8988T (cell line): ENCODE data around the gene KCNMB1.
"Not testable (repeated sequence)": the region's sequence is repeated elsewhere in the genome, so short reads cannot be mapped to it uniquely, and the experiment has no call there.

Source experiments
- DNase-seq: peaks from one replicate; pipeline ENCODE4 v3.0.0; 2011

KCNMB1 gene

GRCh38 chr5:170413897-170414296 lies 24.7 kb upstream of the KCNMB1 start:
- DNase-seq, result no peak

GRCh38 chr5:170411100-170411499 lies 21.9 kb upstream of the KCNMB1 start:
- DNase-seq, result no peak

GRCh38 chr5:170410401-170410800 lies 21.2 kb upstream of the KCNMB1 start:
- no peak for DNase-seq

- DNase-seq, result no peak
These were observed 19.9 kb upstream of the KCNMB1 start for GRCh38 chr5:170408877-170409660.

- DNase-seq, result no peak
These were observed 19.1 kb upstream of the KCNMB1 start for GRCh38 chr5:170408226-170408625.

- no peak for DNase-seq
These were observed 17.9 kb upstream of the KCNMB1 start for GRCh38 chr5:170407062-170407461.

GRCh38 chr5:170405817-170406216 lies 16.6 kb upstream of the KCNMB1 start:
- no peak for DNase-seq

- no peak for DNase-seq
These were observed 15.2 kb upstream of the KCNMB1 start for GRCh38 chr5:170404398-170404797.

GRCh38 chr5:170403675-170404074 lies 14.5 kb upstream of the KCNMB1 start:
- DNase-seq, result no peak

- DNase-seq, result no peak
These were observed 13.3 kb upstream of the KCNMB1 start for GRCh38 chr5:170402508-170402907.

GRCh38 chr5:170397059-170397458 lies 7.9 kb upstream of the KCNMB1 start:
- DNase-seq, result no peak

GRCh38 chr5:170393958-170394357 lies 4.8 kb upstream of the KCNMB1 start:
- DNase-seq, result no peak

- DNase-seq, result no peak
These were observed 4.1 kb upstream of the KCNMB1 start for GRCh38 chr5:170393235-170393634.

GRCh38 chr5:170390472-170390871 lies 1.3 kb upstream of the KCNMB1 start:
- DNase-seq, result no peak

- no peak for DNase-seq
These were observed 354 bp upstream of the KCNMB1 start for GRCh38 chr5:170389550-170389892.

GRCh38 chr5:170387775-170388639 lies 1.2 kb downstream of the KCNMB1 start:
- DNase-seq, result no peak

GRCh38 chr5:170386743-170387395 lies 2.3 kb downstream of the KCNMB1 start:
- DNase-seq, result no peak

GRCh38 chr5:170383227-170383626 lies 5.9 kb downstream of the KCNMB1 start:
- DNase-seq, result no peak

GRCh38 chr5:170382790-170383189 lies 6.4 kb downstream of the KCNMB1 start:
- DNase-seq, result no peak

- DNase-seq, result no peak
These were observed 8.7 kb downstream of the KCNMB1 start for GRCh38 chr5:170380361-170380951.

GRCh38 chr5:170378740-170379139 lies 10.4 kb downstream of the KCNMB1 start:
- DNase-seq, result no peak

- DNase-seq, result no peak
These were observed 12.1 kb downstream of the KCNMB1 start for GRCh38 chr5:170377027-170377426.

GRCh38 chr5:170376526-170376925 lies 12.6 kb downstream of the KCNMB1 start:
- DNase-seq, result not testable (repeated sequence)
